ENCODE results near the gene TNS4. TPM values are rescaled to one million over a fixed set of nuclear protein-coding genes. Genes with fewer than 3 reads are reported as not detected.

TNS4 gene
- polyA plus RNA-seq, 3 donors = 0.01 to 0.19 TPM; not detected in 1

GRCh38 chr17:40433551-40434415 lies 67.6 kb downstream of the TNS4 start:
- H3K27ac ChIP-seq (ENCODE audit: low read depth, low read length) = no peak overlapping the region
- 81 to 89% (median 85%) methylated on average over 6 of the region's 6 CpGs for WGBS, 3 donors

GRCh38 chr17:40432864-40433528 lies 68.4 kb downstream of the TNS4 start:
- no peak overlapping the region for H3K27ac ChIP-seq (ENCODE audit: low read depth, low read length)
- 46 to 59% (median 51%) methylated on average over 2 of the region's 2 CpGs for WGBS, 3 donors

- H3K27ac ChIP-seq (ENCODE audit: low read depth, low read length) = no peak overlapping the region
- 83 to 97% (median 92%) methylated on average over 3 of the region's 3 CpGs for WGBS, 3 donors
Measured at GRCh38 chr17:40431231-40431602, 70.2 kb downstream of the TNS4 start.

GRCh38 chr17:40430272-40431230 lies 70.9 kb downstream of the TNS4 start:
- WGBS, 3 donors = 86 to 95% (median 94%) methylated on average over 10 of the region's 10 CpGs
- no peak overlapping the region for H3K27ac ChIP-seq (ENCODE audit: low read depth, low read length)

GRCh38 chr17:40427002-40427491 lies 74.4 kb downstream of the TNS4 start:
- H3K27ac ChIP-seq (ENCODE audit: low read depth, low read length) = no peak overlapping the region

Other genes starting within 250 kb of the TNS4 start
- 1 to 10 TPM; 1.1 to 3.1 (median 1.4) TPM for gene CDC6, start 213.7 kb downstream of the TNS4 start, polyA plus RNA-seq
- 10 to 100 TPM in 2 of 3 donors, 1 to 10 TPM in 1; 7.8 to 54.3 (median 44.0) TPM for gene RARA, start 192.4 kb downstream of the TNS4 start, polyA plus RNA-seq
- gene GJD3, start 136.9 kb downstream of the TNS4 start, polyA plus RNA-seq = 1 to 10 TPM in 1 of 3 donors, under 1 TPM in 1, not detected in 1; 0.78 to 1.0 TPM
- gene TOP2A, start 83.7 kb downstream of the TNS4 start, polyA plus RNA-seq = under 1 TPM; 0.34 to 0.58 (median 0.40) TPM
- 1,000 to 10,000 TPM in 1 of 3 donors, 100 to 1,000 TPM in 1, 10 to 100 TPM in 1; 77.0 to 1,385 (median 621) TPM for gene IGFBP4, start 58.2 kb downstream of the TNS4 start, polyA plus RNA-seq
- gene CCR7, start 63.8 kb upstream of the TNS4 start, polyA plus RNA-seq = 1 to 10 TPM in 2 of 3 donors, under 1 TPM in 1; 0.56 to 2.8 (median 1.7) TPM
- 10 to 100 TPM; 34.8 to 98.0 (median 68.4) TPM for gene SMARCE1, start 146.2 kb upstream of the TNS4 start, polyA plus RNA-seq
- 10 to 100 TPM in 1 of 3 donors, under 1 TPM in 2; 0.77 to 15.9 (median 0.98) TPM for gene KRT222, start 163.6 kb upstream of the TNS4 start, polyA plus RNA-seq
- gene KRT24, start 202.1 kb upstream of the TNS4 start, polyA plus RNA-seq = under 1 TPM; 0.03 to 0.79 (median 0.22) TPM